Hindlimb muscle (tissue), 1 donor: ENCODE results near the gene ZNF674. TPM values are rescaled to one million over a fixed set of nuclear protein-coding genes. Genes with fewer than 3 reads are reported as not detected.

Source experiments
- DNase-seq: peaks from one replicate; pipeline ENCODE4 v3.0.0-alpha.2; 2013
- polyA plus RNA-seq: library from polyadenylated mRNA; unstranded; fragments of 120-200 nt; gene quantifications from one replicate; pipeline ENCODE4 v1.2.1, GENCODE V29; 2013; ENCODE audit not compliant: insufficient read length

ZNF674 gene
- polyA plus RNA-seq: 4.1 TPM

DNA sequence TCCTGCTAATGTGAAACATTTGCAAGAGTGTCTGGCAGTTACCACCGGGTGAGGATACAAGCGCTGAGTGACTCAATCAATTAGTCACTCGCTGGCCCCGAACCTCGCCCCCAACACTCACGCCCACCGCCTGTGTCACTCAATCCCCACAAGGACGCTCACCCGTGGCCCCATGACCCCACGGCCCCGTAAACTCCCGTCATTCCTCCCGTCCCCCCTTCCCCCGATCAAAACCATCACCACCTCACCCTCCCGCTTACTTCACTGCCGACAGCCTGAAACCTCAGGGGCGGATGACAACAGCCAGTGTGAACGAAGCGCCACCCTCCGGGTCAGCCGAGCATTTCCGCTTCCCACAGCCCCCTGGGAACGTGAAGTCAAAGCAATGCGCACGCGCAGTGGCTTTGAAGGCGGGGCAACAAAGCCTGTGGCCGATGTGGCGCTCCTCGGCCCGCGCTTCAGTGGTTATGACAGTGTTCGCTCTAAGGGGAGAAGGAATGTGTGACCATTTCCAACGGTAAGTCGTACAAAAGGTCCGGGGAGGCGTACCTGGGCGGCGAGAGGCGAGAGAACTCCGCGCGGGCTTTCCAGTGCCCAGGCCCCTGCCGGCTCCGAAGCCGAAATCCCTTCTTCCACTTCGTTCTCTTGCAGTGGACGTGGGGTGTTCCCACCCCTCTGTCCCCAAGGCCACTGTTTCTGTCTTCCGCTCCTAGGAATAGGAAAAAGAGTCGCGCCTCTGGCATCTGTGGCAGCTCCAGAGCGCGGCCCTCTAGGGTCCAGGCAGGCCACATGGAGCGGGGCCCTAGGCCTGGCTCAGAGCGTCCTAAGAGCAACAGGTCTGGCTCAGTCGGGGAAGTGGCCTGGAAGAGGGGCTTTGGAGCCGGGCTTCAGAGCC is at the start of gene ZNF674:
Gene ZNF674, minus strand, starts transcription at position 311 of the 895 bp plus-strand sequence. CDS start 3,334 bp downstream, outside the sequence.
- DNase-seq: peak; percentile 92

- no peak for DNase-seq
Measured at GRCh38 chrX:46589977-46590723, 44.9 kb upstream of the ZNF674 start.

DNA sequence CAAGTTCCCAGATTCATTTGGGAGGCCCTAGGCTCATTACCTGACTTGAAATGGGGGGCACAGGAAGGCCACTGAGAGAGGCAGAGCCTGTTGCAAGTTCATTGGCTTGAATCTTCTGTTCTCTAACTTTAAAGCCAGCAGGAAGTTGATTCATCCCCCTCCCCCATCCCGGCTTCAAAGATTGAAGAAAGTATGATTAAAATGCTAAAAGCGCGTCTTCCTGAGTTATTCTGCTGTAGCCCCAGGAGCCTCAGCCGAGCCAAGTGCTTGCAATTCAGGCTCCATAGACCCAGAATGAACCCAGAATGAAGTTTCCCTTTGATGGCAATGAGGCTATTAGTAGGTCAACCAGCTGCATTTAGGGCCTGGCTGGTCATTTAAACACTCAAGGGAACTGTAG is 43.0 kb upstream of the ZNF674 start:
- peak; percentile 15 for DNase-seq

- DNase-seq: peak; percentile 19
Measured at GRCh38 chrX:46587753-46588171, 42.5 kb upstream of the ZNF674 start.

- no peak for DNase-seq
Measured at GRCh38 chrX:46587158-46587557, 41.9 kb upstream of the ZNF674 start.

- no peak for DNase-seq
Measured at GRCh38 chrX:46584736-46585135, 39.5 kb upstream of the ZNF674 start.

- DNase-seq: no peak
Measured at GRCh38 chrX:46582966-46583365, 37.7 kb upstream of the ZNF674 start.

DNA sequence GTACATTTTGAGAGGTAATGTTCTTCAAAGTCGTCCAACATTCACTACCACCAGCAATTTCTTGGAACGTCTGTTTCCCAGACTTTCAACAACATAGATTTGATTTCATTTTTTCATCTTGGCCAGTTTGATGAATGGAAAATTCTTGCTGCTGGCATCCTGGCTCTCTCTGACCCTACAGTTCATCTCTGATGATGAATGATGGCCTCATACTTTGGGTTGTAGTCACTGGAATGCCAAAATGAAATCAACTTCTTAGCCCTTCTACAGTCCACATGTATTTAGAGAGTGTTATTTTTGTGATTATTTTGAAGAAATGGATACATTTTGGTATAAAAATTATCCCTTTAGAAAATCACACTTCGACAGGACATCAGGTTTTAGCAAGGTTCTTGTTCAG is 37.1 kb upstream of the ZNF674 start:
- DNase-seq: no peak

DNA sequence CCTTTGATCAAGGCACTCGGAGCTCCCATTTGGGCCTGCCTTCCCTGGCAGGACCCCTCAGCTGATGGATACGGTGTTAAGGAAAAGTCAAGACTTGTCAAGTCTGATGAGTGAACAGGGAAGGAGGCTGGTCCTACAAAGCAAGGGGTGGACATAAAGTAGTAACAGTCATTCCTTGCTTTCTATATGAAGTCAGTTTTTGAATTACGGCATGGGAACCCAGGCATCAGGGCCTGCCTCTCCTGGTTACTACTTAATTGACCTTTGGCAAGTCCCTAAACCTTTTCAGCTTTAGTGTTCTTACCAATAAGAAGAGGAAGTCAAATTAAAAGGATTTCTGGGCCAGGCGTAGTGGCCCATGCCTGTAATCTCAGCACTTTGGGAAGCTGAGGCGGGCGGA is 35.4 kb upstream of the ZNF674 start:
- no peak for DNase-seq

- no peak for DNase-seq
Measured at GRCh38 chrX:46579250-46579649, 34.0 kb upstream of the ZNF674 start.

DNA sequence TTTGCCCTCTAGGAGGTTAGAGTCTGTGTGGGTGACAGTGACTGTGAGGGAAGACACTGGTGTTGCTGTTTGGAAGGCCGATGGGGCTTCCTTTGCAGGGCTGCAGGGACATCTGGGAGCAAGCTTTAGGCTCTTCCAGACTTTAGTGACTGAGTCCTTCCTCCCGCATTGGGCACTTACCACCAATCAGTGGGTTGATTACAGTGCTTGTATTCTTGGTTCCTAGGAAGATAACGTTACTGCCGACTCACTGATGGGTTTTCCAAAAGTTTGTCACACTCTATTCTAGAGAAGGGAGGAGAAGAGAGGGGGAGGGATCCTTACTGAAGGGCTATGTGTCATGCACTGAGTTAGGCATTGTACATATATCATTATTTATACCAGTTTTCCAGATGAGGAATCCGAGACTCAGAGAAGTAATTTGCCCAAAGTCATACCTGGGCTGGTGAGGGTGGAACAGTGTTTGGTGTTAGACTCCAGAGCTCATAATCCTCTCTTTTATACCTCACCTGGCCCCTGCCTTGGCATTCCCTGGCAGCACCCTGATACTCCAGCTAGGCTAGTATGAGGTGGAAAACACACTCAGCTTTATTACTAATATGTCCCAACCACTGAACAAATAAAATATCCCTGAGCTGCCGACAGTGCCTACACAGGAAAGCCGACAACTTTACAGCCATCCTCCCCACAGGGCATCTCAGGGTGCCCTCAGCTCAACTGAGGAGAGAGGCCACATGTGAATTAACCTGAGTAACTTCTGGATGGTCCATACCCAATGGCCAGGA is 32.2 kb upstream of the ZNF674 start:
- DNase-seq: no peak

DNA sequence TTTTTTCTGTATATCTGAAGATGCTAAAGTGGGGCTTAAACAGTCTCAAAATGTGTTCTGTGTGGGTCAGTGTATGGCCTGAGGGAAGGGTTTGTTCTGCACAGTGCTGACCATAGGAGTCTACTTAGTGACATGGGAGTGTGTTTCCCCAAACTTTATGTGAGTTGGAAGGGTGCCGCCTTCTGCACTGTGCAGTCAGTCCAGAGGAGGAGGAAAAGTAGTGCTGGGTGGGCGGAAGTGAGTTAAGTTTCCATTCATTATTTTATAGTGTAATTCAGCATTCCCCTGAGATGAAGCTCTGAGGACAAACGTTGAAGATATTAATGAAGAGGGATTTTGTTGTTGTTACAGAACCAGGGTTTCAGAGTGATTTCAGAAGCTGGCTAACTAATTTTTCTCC is 31.2 kb upstream of the ZNF674 start:
- DNase-seq: peak; percentile 38

GRCh38 chrX:46575991-46576392 is 30.8 kb upstream of the ZNF674 start:
- DNase-seq: no peak

DNA sequence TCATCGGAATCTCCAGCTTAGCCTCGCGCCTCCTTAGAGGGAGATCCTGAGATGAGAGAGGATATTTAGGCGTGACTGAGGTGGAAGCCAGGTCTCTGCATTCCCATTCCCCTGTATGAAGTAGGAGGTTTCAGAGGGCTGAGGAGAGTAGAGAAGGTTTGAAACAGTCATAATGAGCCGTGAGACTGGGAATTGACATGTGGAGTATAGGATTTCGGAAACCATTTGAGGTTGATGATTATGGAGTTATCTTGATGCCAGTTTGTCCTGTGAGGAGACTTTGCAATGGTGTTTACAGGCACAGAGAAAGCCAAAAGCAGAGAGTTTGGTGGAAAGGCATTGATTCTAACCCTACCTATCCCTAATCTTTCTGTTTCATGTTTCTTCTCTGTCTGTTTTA is 30.4 kb upstream of the ZNF674 start:
- no peak for DNase-seq

- peak; percentile 30 for DNase-seq
Measured at GRCh38 chrX:46574774-46575381, 29.7 kb upstream of the ZNF674 start.

- DNase-seq: peak; percentile 36
Measured at GRCh38 chrX:46573892-46574773, 28.9 kb upstream of the ZNF674 start.

DNA sequence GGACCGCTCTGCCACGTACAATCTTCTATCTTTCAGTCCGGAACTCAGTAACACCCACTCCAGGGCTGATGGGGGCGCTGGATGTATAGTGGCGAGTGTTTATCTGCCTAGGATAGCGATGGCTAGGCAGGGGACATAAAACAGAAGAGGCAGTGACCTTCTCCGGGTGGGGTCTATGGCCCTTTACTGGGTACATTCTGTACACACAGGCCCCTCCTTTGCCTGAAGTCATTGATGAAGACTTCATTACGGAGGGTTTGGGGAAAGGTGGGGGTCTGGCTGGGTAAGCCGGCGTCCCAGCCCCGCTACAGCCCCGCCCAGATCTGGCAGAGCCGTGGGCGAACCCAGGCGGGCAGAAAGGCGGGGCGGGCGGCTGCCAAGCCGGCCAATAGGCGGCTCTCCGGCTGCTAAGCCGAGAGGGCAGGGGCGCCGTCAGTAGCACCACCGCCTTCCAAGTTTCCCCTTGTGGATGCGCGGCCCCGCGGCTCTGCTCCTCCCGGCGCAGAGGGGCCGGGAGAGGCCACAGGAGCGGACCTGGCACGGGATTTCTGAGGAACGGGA is 28.2 kb upstream of the ZNF674 start, which contains the start of gene CHST7:
Gene CHST7, plus strand, starts transcription at position 435 of the 561 bp plus-strand sequence. CDS start 167 bp downstream, outside the sequence.
- DNase-seq: peak; percentile 22

DNA sequence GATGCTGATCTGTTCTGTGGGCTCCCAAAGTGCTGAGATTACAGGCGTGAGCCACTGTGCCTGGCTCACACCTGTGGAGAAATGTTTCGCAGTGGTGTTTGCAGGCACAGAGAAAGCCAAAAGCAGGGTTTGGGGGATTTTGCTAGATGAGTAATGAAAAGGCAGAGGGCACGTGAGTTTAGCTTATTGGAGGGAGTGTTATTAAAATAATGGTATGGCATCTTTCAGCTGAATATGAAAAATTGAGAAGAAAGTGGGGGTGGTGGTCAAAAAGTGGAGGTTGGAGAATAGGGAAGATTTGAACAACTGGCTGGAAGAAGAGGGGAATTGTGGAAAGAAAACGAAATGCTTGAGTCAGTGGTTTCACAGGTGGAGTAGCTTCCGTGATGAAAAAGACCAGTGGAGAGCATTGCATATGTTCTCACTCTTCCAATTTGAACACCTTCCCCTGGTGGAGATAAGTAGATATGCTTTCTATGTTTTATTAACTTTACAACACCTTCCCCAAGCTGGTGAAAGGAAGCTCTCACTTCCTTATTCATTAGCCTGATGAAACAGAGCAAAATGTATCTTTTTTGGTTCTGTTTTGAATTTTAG is 27.2 kb upstream of the ZNF674 start:
- DNase-seq: no peak

DNA sequence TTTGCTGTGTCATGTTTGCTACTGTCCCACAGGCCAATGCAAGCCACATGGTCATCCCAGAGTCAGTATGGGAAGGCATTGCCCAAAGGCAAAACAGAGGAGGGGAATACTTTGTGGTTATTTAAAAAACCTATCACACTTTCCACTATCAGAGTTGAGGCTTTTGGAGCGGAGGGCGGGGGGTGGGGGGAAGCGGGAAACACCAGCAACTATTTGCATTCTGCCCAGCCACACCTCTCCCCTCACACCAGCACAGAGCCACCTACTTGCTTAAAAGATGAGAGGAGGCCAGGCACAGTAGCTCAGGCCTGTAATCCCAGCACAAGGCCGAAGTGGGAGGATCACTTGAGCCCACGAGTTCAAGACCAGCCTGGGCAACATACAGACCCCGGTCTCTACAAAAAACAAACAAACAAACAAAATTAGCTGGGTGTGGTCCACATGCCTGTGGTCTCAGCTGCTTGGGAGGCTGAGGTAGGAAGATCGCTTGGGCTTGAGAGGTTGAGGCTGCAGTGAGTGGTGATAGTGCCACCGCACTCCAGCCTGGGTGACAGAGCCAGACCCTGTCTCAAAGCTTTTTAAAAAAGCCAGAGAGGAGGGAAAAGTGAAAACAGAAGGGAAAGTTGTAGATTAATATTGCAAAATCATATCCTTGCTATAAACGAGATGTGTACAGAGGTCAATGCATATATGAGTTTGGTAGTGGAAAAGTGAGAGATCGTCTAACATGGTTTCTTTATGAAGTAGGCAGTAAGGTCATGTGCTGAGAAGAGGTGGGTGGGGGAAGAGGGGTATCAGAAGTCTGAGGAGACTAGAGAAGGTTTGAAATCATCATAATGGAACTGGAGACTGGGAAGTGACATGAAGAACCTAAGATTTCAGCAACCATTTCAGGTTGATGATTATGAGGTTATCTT is 26.5 kb upstream of the ZNF674 start:
- no peak for DNase-seq
